DND-41 (cell line): ENCODE results near the gene HIGD2A.

Source experiments
- ATAC-seq: fragments of 200-7000 bp; cut with Tn5 transposase; 3 replicates; pipeline ENCODE4 v1.9.1; 2021; ENCODE audit warnings: low read depth; ENCODE audit not compliant: insufficient read depth
- DNase-seq: peaks from one replicate; pipeline ENCODE4 v3.0.0-alpha.2; 2020
- H2AFZ ChIP-seq: 2 replicates; pipeline ENCODE4 v1.6.0; 2012; ENCODE audit warnings: low read depth, low read length
- H3K27ac ChIP-seq: 2 replicates; pipeline ENCODE4 v1.5.1; 2012; ENCODE audit warnings: low read length, inconsistent platforms
- H3K27me3 ChIP-seq: fragments of 200-600 bp; sonication (generic); 2 replicates; pipeline ENCODE4 v1.6.0; 2012; ENCODE audit warnings: low read length, mild to moderate bottlenecking, inconsistent platforms; ENCODE audit not compliant: insufficient read depth, poor library complexity
- H3K36me3 ChIP-seq: 2 replicates; pipeline ENCODE4 v1.5.1; 2012; ENCODE audit warnings: low read length, inconsistent platforms; ENCODE audit not compliant: insufficient read depth
- H3K4me1 ChIP-seq: 2 replicates; pipeline ENCODE4 v1.5.1; 2012; ENCODE audit warnings: mild to moderate bottlenecking, low read length; ENCODE audit not compliant: insufficient read depth
- H3K4me2 ChIP-seq: 2 replicates; pipeline ENCODE4 v1.6.0; 2012; ENCODE audit warnings: mild to moderate bottlenecking, moderate library complexity, low read length, inconsistent platforms; ENCODE audit not compliant: insufficient read depth
- H3K4me3 ChIP-seq, 2 experiments: fragments of 200-600 bp in 1 of 2; shearing (Covaris generic) in 1 of 2; 2 replicates each; pipeline ENCODE4 v1.5.1; 2012 to 2016; ENCODE audit warnings: inconsistent platforms in 2 of 2, low read length in 2 of 2, mild to moderate bottlenecking in 2 of 2, low read depth in 1 of 2, moderate library complexity in 1 of 2
- H3K79me2 ChIP-seq: 2 replicates; pipeline ENCODE4 v1.6.0; 2012; ENCODE audit warnings: low read length, inconsistent platforms; ENCODE audit not compliant: insufficient read depth
- H3K9ac ChIP-seq: 2 replicates; pipeline ENCODE4 v1.6.0; 2012; ENCODE audit warnings: low read depth, mild to moderate bottlenecking, inconsistent platforms, low read length, moderate library complexity
- H3K9me3 ChIP-seq: 2 replicates; pipeline ENCODE4 v1.5.1; 2012; ENCODE audit warnings: low read length, moderate library complexity, mild to moderate bottlenecking, inconsistent platforms; ENCODE audit not compliant: insufficient read depth, severe bottlenecking
- H4K20me1 ChIP-seq: 2 replicates; pipeline ENCODE4 v1.6.0; 2012; ENCODE audit warnings: low read length; ENCODE audit not compliant: insufficient read depth
- CTCF ChIP-seq: IDR thresholded peaks from 2 replicates; pipeline ENCODE4 v1.5.1; 2012; ENCODE audit warnings: borderline replicate concordance, low read length, moderate library complexity, mild to moderate bottlenecking; ENCODE audit not compliant: poor library complexity, severe bottlenecking; ENCODE audit errors: extremely low read depth
- EZH2 ChIP-seq: IDR thresholded peaks from 3 replicates; pipeline ENCODE4 v1.6.1; 2012; ENCODE audit warnings: borderline replicate concordance, low read depth, mild to moderate bottlenecking, moderate library complexity, low read length, inconsistent platforms; ENCODE audit not compliant: severe bottlenecking

Gene HIGD2A

GRCh38 chr5:176413709-176414191, 25.2 kb downstream of the HIGD2A start:
- peaks cover 44% of the 10 kb centered on the region for H3K79me2 ChIP-seq
- H3K4me3 ChIP-seq: no peak overlapping the region
- no peaks in the 10 kb centered on the region for H3K27me3 ChIP-seq
- H3K27ac ChIP-seq: no peak overlapping the region
- H3K36me3 ChIP-seq: peaks cover 24% of the 10 kb centered on the region
- ATAC-seq (no peak), DNase-seq (no peak)
- no peak overlapping the region for H2AFZ ChIP-seq
- peak overlapping the region; percentile 96; the same call in 1 of the 2 replicates for H3K4me2 ChIP-seq
- H3K9me3 ChIP-seq: no peaks in the 10 kb centered on the region
- peak overlapping the region; percentile 8; the same call in 1 of the 2 replicates for H3K9ac ChIP-seq
- H3K4me1 ChIP-seq: peaks cover 38% of the 10 kb centered on the region
- peaks cover 20% of the 10 kb centered on the region; the same call in 1 of the 2 replicates for H4K20me1 ChIP-seq
- TF ChIP-seq EZH2 (no peak), CTCF (no peak)

DNA sequence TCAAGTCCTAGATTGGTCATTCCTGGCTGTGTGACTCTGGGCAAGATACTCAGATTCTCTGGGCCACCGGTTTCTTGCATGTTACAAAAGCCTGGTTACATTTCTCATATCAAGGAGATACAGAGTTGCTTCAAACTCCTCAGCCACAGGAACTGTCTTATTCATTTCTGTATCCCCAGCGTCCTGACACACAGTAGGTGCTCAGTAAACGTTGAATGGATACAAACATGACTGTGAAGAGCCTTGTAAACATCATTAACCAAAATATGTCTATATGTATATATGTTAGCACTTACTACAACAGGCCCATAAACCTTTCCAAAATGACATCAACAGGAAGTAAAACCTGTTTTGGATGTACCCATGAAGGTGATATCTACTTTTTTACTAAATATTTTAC, 26.2 kb downstream of the HIGD2A start:
- Histone ChIP-seq H3K4me2 (peak overlapping the region; percentile 96), H3K36me3 (peaks cover 22% of the 10 kb centered on the region), H3K9ac (peak overlapping the region; percentile 97), H3K4me1 (peaks cover 38% of the 10 kb centered on the region), H3K79me2 (peaks cover 44% of the 10 kb centered on the region), H2AFZ (no peak overlapping the region), H3K27me3 (no peaks in the 10 kb centered on the region), H3K27ac (0 out of 2 replicates have a peak overlapping the region, but pooled peaks have one; percentile 10), H4K20me1 (peaks cover 20% of the 10 kb centered on the region; the same call in 1 of the 2 replicates), H3K9me3 (no peaks in the 10 kb centered on the region), H3K4me3 (peak overlapping the region in 1 of 2 experiments; percentile 83; a peak in 1 of 4 replicates)
- TF ChIP-seq EZH2: no peak
- DNase-seq (no peak), ATAC-seq (no peak)

DNA sequence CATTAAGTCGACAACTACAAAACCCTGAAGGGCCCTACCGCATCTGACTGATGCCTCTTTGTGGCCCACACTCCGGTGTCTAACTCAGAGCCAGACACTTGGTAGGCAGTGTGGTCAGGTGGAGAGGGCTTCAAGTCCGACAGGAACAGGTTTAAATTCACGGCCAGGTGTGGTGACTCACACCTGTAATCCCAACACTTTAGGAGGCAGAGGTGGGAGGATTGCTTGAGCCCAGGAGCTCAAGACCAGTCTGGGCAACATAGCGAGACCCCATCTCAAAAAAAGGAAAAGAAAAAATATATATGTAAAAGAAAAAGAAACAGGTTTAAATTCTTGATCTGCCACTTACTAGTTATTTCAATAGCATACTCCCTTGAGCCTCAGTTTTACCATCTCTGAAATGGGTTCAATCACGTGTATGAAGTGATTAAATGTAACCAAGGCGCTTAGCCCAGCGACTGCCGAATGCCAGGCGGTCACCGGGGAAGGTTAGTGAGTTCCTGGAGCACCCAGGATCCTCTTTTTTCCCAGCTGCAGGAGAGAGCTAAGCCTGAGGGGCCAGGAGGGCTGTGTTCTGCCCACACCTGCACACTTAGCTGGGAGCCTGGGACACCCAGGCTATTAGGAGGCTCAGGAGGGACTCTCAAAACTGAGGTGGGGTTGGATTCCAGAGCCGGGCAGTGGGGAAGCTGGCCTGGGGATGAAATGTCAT, 26.8 kb downstream of the HIGD2A start:
- peaks cover 18% of the 10 kb centered on the region; the same call in 1 of the 2 replicates for H4K20me1 ChIP-seq
- no peak for TF ChIP-seq EZH2
- no peak for TF ChIP-seq CTCF
- H3K9me3 ChIP-seq: no peaks in the 10 kb centered on the region
- peak overlapping the region; percentile 82 for H3K27ac ChIP-seq
- H3K4me3 ChIP-seq: peak overlapping the region; percentile 83 to 99
- H3K79me2 ChIP-seq: peaks cover 44% of the 10 kb centered on the region
- H2AFZ ChIP-seq: peak overlapping the region; percentile 91
- peak; percentile 12 for DNase-seq
- H3K4me1 ChIP-seq: peaks cover 38% of the 10 kb centered on the region
- H3K27me3 ChIP-seq: no peaks in the 10 kb centered on the region
- peak; percentile 4; the same call in 1 of the 3 replicates for ATAC-seq
- H3K9ac ChIP-seq: peak overlapping the region; percentile 97
- H3K4me2 ChIP-seq: peak overlapping the region; percentile 96
- peaks cover 15% of the 10 kb centered on the region for H3K36me3 ChIP-seq
